Endothelial cell of umbilical vein (primary cell): ENCODE results near the gene ABCA1. TPM values are rescaled to one million over a fixed set of nuclear protein-coding genes. Genes with fewer than 3 reads are reported as not detected.
"Not testable (repeated sequence)": the region's sequence is repeated elsewhere in the genome, so short reads cannot be mapped to it uniquely, and the experiment has no call there.

Experiments used
- BruUV-seq: library from RNA; stranded (reverse); fragments of 400-500 nt; replicated peaks from 2 replicates; lab custom pipeline; 2021; lab: Mats Ljungman, UMichigan
- CTCF ChIA-PET: fragments of 300-600, 350-600 bp; sonication (Branson Sonifier 250); formaldehyde crosslinking; loops from one replicate; lab custom pipeline; 2021; ENCODE audit warnings: antibody characterized with exemption, inconsistent platforms; lab: Charles Lee
- POLR2A ChIA-PET: fragments of 300-600, 350-600 bp; sonication (Branson Sonifier 250); formaldehyde crosslinking; loops from one replicate; lab custom pipeline; 2021; ENCODE audit warnings: antibody characterized with exemption, inconsistent platforms; lab: Charles Lee
- DNase-seq: peaks from one replicate; pipeline ENCODE4 v3.0.0-alpha.2; 2011; ENCODE audit warnings: low read depth, low spot score
- FAIRE-seq: peaks from 2 replicates; lab custom pipeline; 2011; peaks lifted over from hg19 to GRCh38; lab: Jason Lieb, UNC
- H2AFZ ChIP-seq: 2 replicates; pipeline ENCODE4 v1.6.0; 2012; ENCODE audit warnings: low read depth, low read length, control low read depth, inconsistent platforms
- H3K27ac ChIP-seq: 2 replicates; pipeline ENCODE4 v1.5.1; 2011; ENCODE audit warnings: low read depth, mild to moderate bottlenecking, control low read depth, low read length, moderate library complexity; ENCODE audit not compliant: insufficient read depth
- H3K27me3 ChIP-seq, 2 experiments: 2 replicates each; pipeline versions ENCODE4 v1.6.0 to v1.6.1; 2011; ENCODE audit warnings: low read length in 2 of 2, mixed read lengths in 1 of 2; ENCODE audit not compliant: control insufficient read depth in 2 of 2, insufficient read depth in 2 of 2
- H3K36me3 ChIP-seq, 2 experiments: 2 replicates in 1 of 2; 3 replicates in 1 of 2; pipeline ENCODE4 v1.5.1; 2011; ENCODE audit warnings: low read length in 2 of 2, mild to moderate bottlenecking in 1 of 2, moderate library complexity in 1 of 2; ENCODE audit not compliant: control insufficient read depth in 2 of 2, insufficient read depth in 2 of 2; ENCODE audit errors: extremely low read depth in 1 of 2
- H3K4me1 ChIP-seq: 3 replicates; pipeline ENCODE4 v1.5.1; 2011; ENCODE audit warnings: mild to moderate bottlenecking, low read length; ENCODE audit not compliant: control insufficient read depth, insufficient read depth; ENCODE audit errors: extremely low read depth
- H3K4me2 ChIP-seq: 2 replicates; pipeline ENCODE4 v1.6.1; 2011; ENCODE audit warnings: low read length, control low read depth, mixed read lengths; ENCODE audit not compliant: insufficient read depth
- H3K4me3 ChIP-seq, 3 experiments: fragments of 200-600 bp in 1 of 3; sonication (generic), shearing (Covaris generic) in 1 of 3; replicated peaks in 1 of 3; 2 replicates each; pipeline ENCODE4 v1.5.1; 2011 to 2016; ENCODE audit warnings: control low read depth in 3 of 3, low read length in 3 of 3, mild to moderate bottlenecking in 2 of 3, inconsistent platforms in 1 of 3, low read depth in 1 of 3, moderate library complexity in 1 of 3; ENCODE audit not compliant: insufficient read depth in 1 of 3
- H3K79me2 ChIP-seq: 2 replicates; pipeline ENCODE4 v1.6.0; 2012; ENCODE audit warnings: low read length, inconsistent platforms; ENCODE audit not compliant: control insufficient read depth, insufficient read depth
- H3K9ac ChIP-seq: replicated peaks from 2 replicates; pipeline ENCODE3; 2011; ENCODE audit warnings: low read length, control low read depth; ENCODE audit not compliant: insufficient read depth; ENCODE audit errors: extremely low read depth
- H3K9me1 ChIP-seq: replicated peaks from 3 replicates; pipeline ENCODE4 v1.6.0; 2011; ENCODE audit warnings: mild to moderate bottlenecking, low read length; ENCODE audit not compliant: control insufficient read depth, insufficient read depth; ENCODE audit errors: extremely low read depth
- H3K9me3 ChIP-seq: replicated peaks from 2 replicates; pipeline ENCODE4 v1.5.1; 2012; ENCODE audit warnings: low read length, inconsistent platforms; ENCODE audit not compliant: control insufficient read depth, insufficient read depth
- H4K20me1 ChIP-seq: replicated peaks from 2 replicates; pipeline ENCODE3; 2011; ENCODE audit warnings: mild to moderate bottlenecking, low read length; ENCODE audit not compliant: control insufficient read depth, insufficient read depth; ENCODE audit errors: extremely low read depth
- CTCF ChIP-seq, 2 donors: IDR thresholded peaks; 1 replicate in 1 of 2; 2 replicates in 1 of 2; pipeline ENCODE4 v1.5.1; 2011; ENCODE audit warnings: low read length in 2 of 2, mild to moderate bottlenecking in 2 of 2, moderate library complexity in 2 of 2, control low read depth in 1 of 2, inconsistent platforms in 1 of 2, low read depth in 1 of 2; ENCODE audit not compliant: insufficient read depth in 1 of 2; ENCODE audit errors: extremely low read depth in 1 of 2
- FOS ChIP-seq: IDR thresholded peaks from 2 replicates; pipeline ENCODE4 v1.6.1; 2011; ENCODE audit warnings: mild to moderate bottlenecking, low read length, moderate library complexity, borderline replicate concordance; ENCODE audit not compliant: insufficient read depth
- GATA2 ChIP-seq: IDR thresholded peaks from 2 replicates; pipeline ENCODE4 v1.7.0; 2011; ENCODE audit warnings: low read depth, mild to moderate bottlenecking, moderate library complexity, mixed read lengths, low read length; ENCODE audit not compliant: insufficient read length, insufficient read depth
- JUN ChIP-seq: IDR thresholded peaks from 2 replicates; pipeline ENCODE4 v1.6.1; 2011; ENCODE audit warnings: borderline replicate concordance, low read depth; ENCODE audit not compliant: insufficient read length, insufficient read depth
- MYC ChIP-seq: IDR thresholded peaks from one replicate; pipeline ENCODE4 v1.6.1; 2011; ENCODE audit warnings: mild to moderate bottlenecking, low read depth, low read length
- POLR2AphosphoS5 ChIP-seq: IDR thresholded peaks from 2 replicates; pipeline ENCODE4 v1.6.1; 2012; ENCODE audit warnings: low read depth, mild to moderate bottlenecking, control low read depth, low read length, moderate library complexity; ENCODE audit not compliant: insufficient read depth
- dilution Hi-C: fragments of 300-500 bp; cut with MboI; formaldehyde crosslinking; loops from one replicate; pipeline ENCODE4 v1.15.0; 2019; ENCODE audit warnings: low sequenced_read_pairs; ENCODE audit not compliant: extremely low pct_ligation_motif_present
- intact Hi-C: fragments of 100-400 bp; cut with micrococcal nuclease; formaldehyde crosslinking; loops from one replicate; pipeline ENCODE4 v1.10.0; 2022
- polyA plus RNA-seq, 4 experiments: library from polyadenylated mRNA; depleted of rRNA in 3 of 4; stranded (reverse) in 3 of 4; unstranded in 1 of 4; fragments of >200 nt; gene quantifications; 2 replicates each; pipeline versions ENCODE4 v1.2.1 to v1.2.3, GENCODE V29; 2011 to 2012; ENCODE audit warnings: missing spikeins in 1 of 4
- total RNA-seq: library from RNA; stranded (reverse); gene quantifications from 2 replicates; pipeline ENCODE4 v1.2.3, GENCODE V29; 2021

The ABCA1 gene
- total and polyA plus RNA-seq, 2 donors (not counting 3 experiments of a cell fraction or from before 2014, with no cell fraction given) = 2.4 to 9.8 TPM

GRCh38 chr9:104899759-104900247 lies 28.2 kb downstream of the ABCA1 start:
- no peak for FAIRE-seq
- intact Hi-C loops = no loop called here

GRCh38 chr9:104898376-104898775 lies 29.6 kb downstream of the ABCA1 start:
- H3K36me3 ChIP-seq, H3K4me2 ChIP-seq, FAIRE-seq, intact Hi-C loops, H3K9ac ChIP-seq, H3K27me3 ChIP-seq, POLR2A ChIA-PET, H3K9me1 ChIP-seq, H3K79me2 ChIP-seq, BruUV-seq, H3K4me1 ChIP-seq, H2AFZ ChIP-seq, H3K27ac ChIP-seq, H3K9me3 ChIP-seq, H3K4me3 ChIP-seq, dilution Hi-C loops, DNase-seq, H4K20me1 ChIP-seq: not testable (repeated sequence)
- CTCF ChIA-PET = interaction anchor here (1.2 to 1.3 kb wide), 3 partner anchors 19 to 35 kb away, joined by 3 read pairs; no protein-coding TSS in a partner anchor

More at GRCh38 chr9:104899759-104900247, 28.2 kb downstream of the ABCA1 start:
- H3K36me3 ChIP-seq = no peaks in the 10 kb centered on the region
- no peaks in the 10 kb centered on the region for H3K9me1 ChIP-seq
- CTCF ChIA-PET = interaction anchor here (1.0 to 1.3 kb wide), 3 partner anchors 23 to 37 kb away, joined by 3 to 4 read pairs (median 3); no protein-coding TSS in a partner anchor
- H3K9ac ChIP-seq = no peak overlapping the region
- no peak for DNase-seq
- no peak for TF ChIP-seq MYC
- TF ChIP-seq FOS = no peak
- TF ChIP-seq GATA2 = no peak
- TF ChIP-seq JUN = no peak
- no peak for TF ChIP-seq CTCF (IDR thresholded peaks at IDR 0.05; ENCODE audit: extremely low read depth in 1 of 2, insufficient read depth in 1 of 2, low read depth in 1 of 2, low read length in 2 of 2)
- no peak for TF ChIP-seq POLR2AphosphoS5
- H3K9me3 ChIP-seq = no peaks in the 10 kb centered on the region
- H3K4me2 ChIP-seq = no peak overlapping the region
- H3K27me3 ChIP-seq = peaks cover 0 to 3% of the 10 kb centered on the region in 2 experiments
- no TSS peak for BruUV-seq
- H3K4me1 ChIP-seq = no peaks in the 10 kb centered on the region
- no peaks in the 10 kb centered on the region for H4K20me1 ChIP-seq
- H2AFZ ChIP-seq = no peak overlapping the region
- H3K4me3 ChIP-seq = no peak overlapping the region
- dilution Hi-C loops = no loop called here
- POLR2A ChIA-PET = no interaction called here
- H3K27ac ChIP-seq = no peak overlapping the region
- no peaks in the 10 kb centered on the region for H3K79me2 ChIP-seq
